Fibroblast of upper back skin (primary cell): ENCODE measurements around the gene ZNF136.
A peak's percentile ranks its signal among the peaks of the same experiment; 100 is the strongest.

Experiments used
- DNase-seq: peaks from one replicate; pipeline ENCODE4 v3.0.0-alpha.2; 2013

Gene ZNF136

DNA sequence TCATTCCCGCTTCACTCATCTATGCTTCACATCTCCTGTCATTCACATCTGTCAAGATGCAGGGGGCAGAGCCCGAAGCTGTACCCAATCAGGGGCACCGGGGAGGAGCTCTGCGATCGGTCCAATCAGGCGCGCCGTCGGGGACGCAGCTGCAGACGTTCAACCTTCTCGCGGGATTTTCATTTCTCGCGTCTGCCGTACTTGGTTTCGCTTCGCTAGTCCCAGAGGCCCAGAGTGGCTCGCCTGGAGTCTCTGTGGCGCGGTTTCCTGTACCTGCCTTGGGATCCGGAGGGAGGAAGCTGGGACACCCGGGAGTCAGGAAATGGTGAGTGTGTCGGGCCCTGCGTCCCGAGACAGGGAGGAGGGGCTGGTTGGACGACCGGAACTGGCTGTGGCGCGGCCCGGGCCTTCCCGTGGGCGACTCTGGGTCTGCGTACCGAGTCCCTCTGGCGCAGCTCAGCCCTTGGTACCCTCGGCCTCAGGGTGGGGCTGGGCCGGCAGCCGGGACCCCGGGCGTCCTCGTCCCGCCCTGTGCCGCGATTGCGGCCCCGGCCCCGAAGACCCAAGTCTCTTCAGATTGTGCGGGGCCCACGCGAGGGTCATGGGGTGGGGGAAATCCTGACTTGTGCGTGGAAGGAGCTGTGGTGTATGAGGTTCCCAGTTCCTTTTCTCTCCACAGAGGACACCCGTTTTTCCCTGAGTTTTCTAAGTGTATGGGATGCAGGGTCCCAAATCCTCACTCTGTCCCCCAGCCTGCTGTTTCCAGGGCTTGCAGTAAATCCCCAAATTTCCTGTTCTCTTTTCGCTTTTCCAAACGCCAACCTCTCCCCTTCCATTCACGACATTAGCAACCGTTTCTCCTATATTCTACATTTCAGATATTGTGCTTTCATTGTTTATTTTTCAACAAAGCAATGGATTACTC, at the start of gene ZNF136:
Gene ZNF136 (plus strand): TSS at position 215 of the 925 bp plus-strand sequence. CDS start 108 bp downstream, at position 323.
- DNase-seq: peak; percentile 95

DNA sequence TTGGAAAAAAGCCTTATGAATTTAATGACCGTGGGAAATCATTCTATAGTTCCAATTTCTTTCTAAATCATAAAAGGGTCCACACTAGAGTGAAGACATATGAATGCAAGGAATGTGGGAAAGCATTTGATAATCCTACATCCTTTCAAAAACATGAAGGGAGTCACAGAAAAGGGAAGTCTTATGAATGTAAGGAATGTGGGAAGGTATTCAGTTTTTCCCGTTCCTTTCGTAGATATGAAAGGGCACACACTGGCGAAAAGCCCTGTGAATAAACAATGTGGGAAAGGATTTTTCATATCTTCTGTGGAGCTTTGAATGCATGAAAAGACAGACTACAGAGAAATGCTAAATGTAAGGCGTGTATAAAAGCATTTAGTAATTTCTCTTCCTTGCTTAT, 49.8 kb upstream of the ZNF136 start:
- DNase-seq: no peak

GRCh38 chr19:12117201-12117970, 45.5 kb upstream of the ZNF136 start:
- no peak for DNase-seq

DNA sequence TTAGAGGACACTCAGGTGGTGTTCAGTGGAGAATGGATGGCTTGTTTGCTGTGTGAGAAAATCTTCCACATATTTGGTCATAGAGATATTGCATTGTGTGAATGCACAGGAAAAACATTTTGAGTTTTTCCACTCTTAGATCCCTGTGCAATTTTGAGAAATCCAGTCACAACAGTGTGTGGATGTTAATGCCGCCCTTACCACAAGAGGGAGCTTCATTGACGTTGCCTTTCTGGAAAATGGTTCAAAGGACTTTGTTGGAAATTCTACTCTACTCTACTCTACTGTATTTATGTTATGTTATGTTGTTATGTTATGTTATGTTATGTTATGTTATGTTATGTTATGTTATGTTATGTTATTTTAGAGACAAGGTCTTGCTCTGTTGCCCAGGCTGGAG, 36.2 kb upstream of the ZNF136 start:
- DNase-seq: no peak

GRCh38 chr19:12133069-12133468, 29.8 kb upstream of the ZNF136 start:
- no peak for DNase-seq

- no peak for DNase-seq
Measured at GRCh38 chr19:12137221-12137940, 25.5 kb upstream of the ZNF136 start.

DNA sequence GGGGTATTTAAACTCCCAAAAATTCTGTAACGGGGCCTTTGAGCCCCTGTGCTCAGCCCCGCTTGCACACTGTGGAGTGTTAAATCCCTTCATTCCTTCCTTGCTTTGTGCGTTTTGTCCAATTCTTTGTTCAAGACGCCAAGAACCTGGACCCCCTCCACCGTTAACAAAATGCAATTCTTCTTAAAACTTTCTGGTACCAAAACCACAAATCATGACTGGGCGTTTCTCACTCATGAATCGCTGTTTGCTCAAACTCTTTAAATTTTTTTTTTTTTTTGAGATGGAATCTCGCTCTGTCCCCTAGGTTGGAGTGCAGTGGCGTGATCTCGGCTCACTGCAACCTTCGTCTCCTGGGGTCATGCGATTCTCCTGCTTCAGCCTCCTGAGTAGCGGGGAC, 23.6 kb upstream of the ZNF136 start:
- DNase-seq: no peak

- peak; percentile 90 for DNase-seq
Measured at GRCh38 chr19:12139885-12140544, 22.9 kb upstream of the ZNF136 start, which contains the start of gene ZNF20. TSS of gene ZNF20 (minus strand) at chr19:12140350. CDS start at chr19:12140182, 168 bp downstream.

DNA sequence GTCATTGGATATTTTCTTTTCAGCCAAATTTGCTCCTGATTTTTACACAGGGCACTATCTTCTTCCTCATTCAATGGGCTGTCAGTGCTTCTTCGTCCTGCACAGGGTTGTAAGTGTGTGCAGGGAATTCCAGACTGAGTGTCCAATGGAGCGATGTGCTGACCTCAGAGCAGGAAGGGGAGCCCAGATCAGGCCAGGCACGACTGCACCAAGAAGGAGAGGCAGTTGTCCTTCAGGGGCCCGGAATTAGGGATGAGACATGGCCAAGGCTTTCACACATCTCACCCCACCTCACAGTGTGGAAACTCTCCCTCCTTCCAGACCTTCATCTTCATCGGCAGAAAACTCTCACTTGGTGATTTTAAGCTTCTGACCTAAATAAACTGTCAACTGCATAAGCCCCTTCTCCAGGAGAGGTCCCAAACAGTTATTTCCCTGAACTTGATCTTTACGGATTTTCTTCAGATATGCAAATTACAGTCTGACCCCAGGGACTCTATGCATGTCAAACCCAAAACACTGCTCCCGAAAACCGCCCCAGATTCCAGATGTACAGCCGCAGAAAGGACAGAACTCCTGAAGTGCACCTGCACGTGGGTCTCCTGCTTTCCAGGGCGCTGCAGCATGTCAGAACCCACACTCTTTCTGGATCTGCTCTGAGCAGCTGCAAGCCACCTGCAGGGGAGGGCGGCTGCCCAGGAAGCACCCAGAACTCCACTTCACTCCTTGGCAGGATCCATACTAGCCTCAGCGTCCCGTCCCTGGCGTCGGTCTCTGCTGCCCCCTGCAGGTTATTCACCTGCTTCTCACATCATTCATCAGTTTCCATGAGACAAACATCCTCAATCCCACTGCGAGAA, 22.1 kb upstream of the ZNF136 start:
- peak; percentile 79 for DNase-seq

DNA sequence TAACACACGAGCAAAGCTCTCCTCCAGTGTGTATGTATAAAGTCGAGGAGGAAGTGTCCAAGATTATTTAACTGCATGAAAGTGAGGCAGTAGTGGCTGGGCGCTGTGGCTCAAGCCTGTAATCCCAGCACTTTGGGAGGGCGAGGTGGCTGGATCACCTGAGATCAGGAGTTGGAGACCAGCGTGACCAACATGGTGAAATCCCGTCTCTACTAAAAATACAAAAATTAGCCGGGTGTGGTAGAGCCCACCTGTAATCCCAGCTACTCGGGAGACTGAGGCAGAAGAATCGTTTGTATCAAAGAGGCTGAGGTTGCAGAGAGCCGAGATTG, 21.5 kb upstream of the ZNF136 start:
- no peak for DNase-seq

DNA sequence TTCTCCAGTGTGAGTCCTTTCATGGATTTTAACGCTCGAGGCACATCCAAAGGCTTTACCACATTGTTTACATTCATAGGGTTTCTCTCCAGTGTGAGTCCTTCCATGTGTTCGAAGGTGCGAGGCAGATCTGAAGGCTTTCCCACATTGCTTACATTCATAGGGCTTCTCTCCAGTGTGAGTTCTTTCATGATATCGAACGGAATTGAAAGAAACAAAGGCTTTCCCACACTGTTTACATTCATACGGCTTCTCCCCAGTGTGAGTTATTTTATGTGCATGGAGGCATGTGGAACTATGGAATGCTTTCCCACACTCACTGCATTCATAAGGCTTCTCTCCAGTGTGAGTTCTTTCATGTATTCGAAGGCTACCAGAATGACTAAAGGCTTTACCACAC, 17.5 kb upstream of the ZNF136 start:
- no peak for DNase-seq

- no peak for DNase-seq
Measured at GRCh38 chr19:12155324-12155860, 7.5 kb upstream of the ZNF136 start.

DNA sequence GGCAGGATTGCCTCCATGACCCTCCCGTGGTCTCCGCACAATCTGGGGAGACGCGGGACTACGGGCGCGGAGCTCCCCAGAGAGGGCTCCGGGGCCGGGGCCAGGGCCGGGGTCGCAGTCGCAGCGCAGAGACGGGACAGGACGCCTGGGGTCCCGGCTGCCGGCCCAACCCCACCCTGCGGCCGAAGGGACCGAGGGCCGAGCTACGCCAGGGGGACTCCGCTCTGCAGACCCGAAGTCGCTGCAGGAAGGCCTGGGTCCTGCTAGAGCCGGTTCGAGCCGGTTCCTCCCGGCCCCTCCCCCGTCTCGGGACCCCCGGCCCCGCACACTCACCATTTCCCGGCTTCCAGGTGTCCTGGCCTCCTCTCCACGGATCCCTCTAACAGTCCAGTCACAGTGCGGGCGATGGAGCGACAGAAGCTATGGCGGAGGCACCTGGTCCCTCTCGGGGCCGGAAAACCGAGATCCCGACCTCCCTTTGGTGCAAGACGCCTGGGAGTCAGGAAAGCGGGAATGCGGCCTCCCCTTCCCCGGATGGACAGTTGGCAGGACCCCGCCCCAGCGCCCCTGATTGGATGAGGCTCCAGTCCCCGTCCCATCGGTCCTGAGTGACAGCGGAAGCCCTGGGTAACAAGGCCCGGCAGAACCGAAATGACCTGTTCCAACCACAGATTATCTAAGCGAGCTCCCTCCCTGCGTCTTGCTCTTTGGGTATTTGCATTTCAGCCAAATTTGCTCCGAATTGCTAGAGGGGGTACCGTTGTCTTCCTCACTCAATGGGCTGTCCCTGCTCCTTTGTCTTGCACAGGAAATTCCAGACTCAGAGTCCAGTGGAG, 6.5 kb upstream of the ZNF136 start, which contains the start of gene ZNF625:
Gene ZNF625 (minus strand): TSS at position 512 of the 836 bp plus-strand sequence. CDS start 176 bp downstream, at position 336.
- DNase-seq: peak; percentile 85

DNA sequence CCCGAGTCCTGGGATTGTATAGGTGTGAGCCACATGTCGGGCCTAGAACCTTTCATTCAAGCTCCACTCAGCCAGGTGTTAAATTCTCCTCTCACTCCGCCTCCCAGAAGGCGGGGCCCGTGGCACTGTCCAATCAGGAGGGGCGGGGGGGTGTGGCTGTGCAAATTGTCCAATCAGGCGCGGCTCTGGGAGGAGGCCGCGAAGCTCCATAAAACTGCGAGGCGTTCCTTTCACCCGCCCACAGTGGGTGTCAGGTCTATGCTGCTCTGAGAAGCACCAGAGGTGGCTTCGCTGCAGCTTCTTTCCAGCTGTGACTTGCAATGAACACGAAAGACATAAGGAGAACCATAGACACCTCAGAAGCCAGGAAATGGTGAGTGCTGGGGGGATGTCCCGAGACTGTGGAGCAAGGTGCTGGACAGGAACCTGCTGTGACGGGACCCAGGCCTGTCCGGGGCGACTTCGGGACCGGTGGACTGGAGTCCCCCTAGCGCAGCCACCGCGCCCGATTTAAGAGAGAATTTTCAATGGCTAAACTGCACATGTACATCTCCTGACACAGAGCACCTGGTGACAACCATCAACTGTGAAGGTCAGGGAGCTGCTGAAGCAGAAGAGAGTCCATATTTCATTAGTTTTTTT, 3.0 kb upstream of the ZNF136 start:
- no peak for DNase-seq

DNA sequence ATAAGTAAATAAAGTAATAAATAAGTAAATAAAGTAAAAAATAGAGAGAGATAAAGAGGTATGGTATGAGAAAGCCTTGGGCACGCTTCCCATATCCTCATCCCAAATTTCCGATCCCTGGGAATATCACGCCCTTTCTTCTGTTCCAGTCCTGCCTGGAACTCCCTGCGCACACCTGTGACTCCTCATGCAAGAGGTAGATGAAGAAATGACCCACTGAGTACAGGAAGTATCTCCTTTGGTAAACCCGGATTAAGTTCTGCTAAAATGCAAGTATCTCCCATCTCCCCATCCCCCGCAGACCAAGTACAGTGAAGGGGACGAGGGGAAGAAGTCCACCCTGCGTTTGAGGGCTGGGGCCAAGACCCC, 399 bp upstream of the ZNF136 start:
- DNase-seq: no peak

GRCh38 chr19:12163826-12164225, 930 bp downstream of the ZNF136 start:
- no peak for DNase-seq

DNA sequence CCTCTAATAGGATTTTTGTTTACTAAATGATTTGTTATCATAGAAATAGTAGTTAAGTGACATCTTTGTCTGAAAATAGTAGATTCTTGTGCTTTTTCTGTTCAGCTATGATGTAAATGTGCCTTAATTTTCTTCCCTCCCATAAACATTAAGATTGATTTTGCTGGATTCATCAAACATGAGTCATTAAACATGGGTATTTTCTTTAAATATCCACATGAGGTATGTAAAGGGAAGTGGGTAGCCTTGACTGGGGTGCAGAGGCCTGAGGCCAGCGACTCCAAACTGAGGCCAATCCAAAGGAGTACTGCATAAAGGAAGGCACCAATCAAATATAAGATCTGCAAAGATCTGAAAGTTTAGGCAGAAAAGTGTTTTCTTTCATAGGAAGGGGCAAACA, 3.7 kb downstream of the ZNF136 start:
- DNase-seq: no peak

DNA sequence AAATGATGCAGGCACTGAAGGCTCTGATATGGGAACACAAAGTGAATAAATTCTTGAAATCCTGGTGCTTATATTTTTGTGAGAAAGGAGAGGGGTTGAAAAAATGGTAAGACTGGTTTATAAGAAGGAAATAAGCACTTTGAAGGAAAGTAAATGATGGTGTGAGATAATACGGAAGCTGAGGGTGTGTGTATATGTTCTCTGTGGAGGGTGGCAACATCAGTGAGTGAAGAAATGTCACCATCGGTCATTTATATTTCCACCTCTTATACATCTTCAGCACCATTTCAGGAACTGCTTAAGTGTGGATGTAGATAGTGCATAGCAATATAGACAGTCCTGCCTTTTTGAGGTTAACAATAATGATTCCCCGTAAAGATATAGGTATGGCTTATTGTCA, 17.5 kb downstream of the ZNF136 start:
- no peak for DNase-seq

DNA sequence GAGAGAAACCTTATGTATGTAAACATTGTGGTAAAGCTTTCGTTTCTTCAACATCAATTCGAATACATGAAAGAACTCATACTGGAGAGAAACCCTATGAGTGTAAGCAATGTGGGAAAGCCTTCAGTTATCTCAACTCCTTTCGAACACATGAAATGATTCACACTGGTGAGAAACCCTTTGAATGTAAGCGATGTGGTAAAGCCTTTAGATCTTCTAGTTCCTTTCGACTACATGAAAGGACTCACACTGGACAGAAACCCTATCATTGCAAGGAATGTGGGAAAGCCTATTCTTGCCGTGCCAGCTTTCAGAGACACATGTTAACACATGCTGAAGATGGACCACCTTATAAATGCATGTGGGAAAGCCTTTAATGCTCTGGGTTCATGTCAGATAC, 24.7 kb downstream of the ZNF136 start:
- DNase-seq: no peak
